HepG2 (cell line): Measurements from ENCODE around the gene MAGI1. TPM values are rescaled to one million over a fixed set of nuclear protein-coding genes. Genes with fewer than 3 reads are reported as not detected.

Experiments used
- ATAC-seq: fragments of 200-7000 bp; cut with Tn5 transposase; 3 replicates; pipeline ENCODE4 v1.9.1; 2020; ENCODE audit warnings: mild to moderate bottlenecking, moderate library complexity
- BruUV-seq: library from RNA; stranded (reverse); fragments of 400-500 nt; replicated peaks from 2 replicates; lab custom pipeline; 2021; lab: Mats Ljungman, UMichigan
- CTCF ChIA-PET: fragments of 300-600 bp; formaldehyde crosslinking; extraction: SDS; loops from one replicate; lab custom pipeline; 2021; ENCODE audit warnings: low total read pairs, inconsistent platforms, low intra/inter-chr PET ratio; lab: Yijun Ruan, JAX
- POLR2A ChIA-PET: fragments of 350-600 bp; sonication (Branson Sonifier 250); formaldehyde crosslinking; loops from one replicate; lab custom pipeline; 2020; ENCODE audit warnings: antibody characterized with exemption, inconsistent platforms; lab: Yijun Ruan, JAX
- DNase-seq: peaks from one replicate; pipeline ENCODE4 v3.0.0-alpha.2; 2015; ENCODE audit warnings: low spot score
- FAIRE-seq: peaks from 3 replicates; lab custom pipeline; 2011; peaks lifted over from hg19 to GRCh38; lab: Jason Lieb, UNC
- H2AFZ ChIP-seq: one replicate; pipeline ENCODE4 v1.6.1; 2011; ENCODE audit warnings: low read length, inconsistent platforms
- H3K27ac ChIP-seq: fragments of 300-600 bp; 3 replicates; pipeline ENCODE4 v1.8.0; 2011; ENCODE audit warnings: mixed run types, mild to moderate bottlenecking, mixed read lengths, low read length, inconsistent platforms; ENCODE audit not compliant: insufficient read depth; ENCODE audit errors: extremely low read length
- H3K27me3 ChIP-seq, 2 experiments: fragments of 200-600 bp in 1 of 2; 2 replicates in 1 of 2; 3 replicates in 1 of 2; pipeline versions ENCODE4 v1.6.0 to v1.8.0; 2011; ENCODE audit warnings: low read length in 2 of 2, mild to moderate bottlenecking in 2 of 2, moderate library complexity in 2 of 2, inconsistent platforms in 1 of 2; ENCODE audit not compliant: insufficient read depth in 2 of 2, control insufficient read depth in 1 of 2
- H3K36me3 ChIP-seq, 2 experiments: fragments of 200-600 bp in 1 of 2; replicated peaks in 1 of 2; 2 replicates in 1 of 2; 3 replicates in 1 of 2; pipeline versions ENCODE4 v1.5.1 to v1.8.0; 2011; ENCODE audit warnings: low read length in 2 of 2, inconsistent platforms in 1 of 2; ENCODE audit not compliant: insufficient read depth in 2 of 2, control insufficient read depth in 1 of 2
- H3K4me1 ChIP-seq: 2 replicates; pipeline ENCODE4 v1.5.1; 2012; ENCODE audit warnings: low read length, inconsistent platforms; ENCODE audit not compliant: insufficient read depth
- H3K4me2 ChIP-seq: 2 replicates; pipeline ENCODE4 v1.6.0; 2011; ENCODE audit warnings: low read depth, low read length, inconsistent platforms
- H3K4me3 ChIP-seq, 3 experiments: fragments of 200-600 bp in 1 of 3; sonication (generic), shearing (Covaris generic) in 1 of 3; replicated peaks in 1 of 3; 2 replicates each; pipeline ENCODE4 v1.5.1; 2011 to 2016; ENCODE audit warnings: low read length in 3 of 3, inconsistent platforms in 2 of 3, low read depth in 2 of 3, mild to moderate bottlenecking in 2 of 3, control low read depth in 1 of 3, mixed read lengths in 1 of 3; ENCODE audit not compliant: insufficient read depth in 1 of 3
- H3K79me2 ChIP-seq: one replicate; pipeline ENCODE4 v1.6.1; 2011; ENCODE audit warnings: low read length, inconsistent platforms; ENCODE audit not compliant: insufficient read depth
- H3K9ac ChIP-seq: 2 replicates; pipeline ENCODE4 v1.6.0; 2011; ENCODE audit warnings: mild to moderate bottlenecking, low read depth, low read length, inconsistent platforms; ENCODE audit not compliant: insufficient read depth
- H3K9me3 ChIP-seq: 2 replicates; pipeline ENCODE4 v1.5.1; 2012; ENCODE audit warnings: mild to moderate bottlenecking, low read length
- H4K20me1 ChIP-seq: 2 replicates; pipeline ENCODE4 v1.6.0; 2011; ENCODE audit warnings: inconsistent platforms, mild to moderate bottlenecking, low read length, moderate library complexity; ENCODE audit not compliant: insufficient read depth
- AHR ChIP-seq: IDR thresholded peaks from 2 replicates; pipeline ENCODE4 v1.6.1; 2018; ENCODE audit warnings: missing genetic modification reagents, missing compliant biosample characterization
- ATRX ChIP-seq: sonication (generic); formaldehyde crosslinking; IDR thresholded peaks from 2 replicates; pipeline ENCODE4 v1.4.0; 2020; ENCODE audit warnings: missing genetic modification reagents, borderline replicate concordance
- BRCA1 ChIP-seq: sonication (generic); formaldehyde crosslinking; IDR thresholded peaks from 2 replicates; pipeline ENCODE4 v1.4.0; 2020; ENCODE audit warnings: missing genetic modification reagents
- DNMT3B ChIP-seq: conservative IDR thresholded peaks from 2 replicates; pipeline ENCODE4 v1.6.1; 2016; ENCODE audit warnings: missing biosample characterization, control low read depth
- ELF1 ChIP-seq: sonication (generic); formaldehyde crosslinking; IDR thresholded peaks from 2 replicates; pipeline ENCODE4 v1.4.0; 2020; ENCODE audit warnings: missing genetic modification reagents
- ETV5 ChIP-seq: IDR thresholded peaks from 2 replicates; pipeline ENCODE4 v1.6.1; 2018; ENCODE audit warnings: missing biosample characterization, missing genetic modification reagents, inconsistent platforms, borderline replicate concordance
- EZH2 ChIP-seq: conservative IDR thresholded peaks from 2 replicates; pipeline ENCODE4 v1.6.1; 2012; ENCODE audit warnings: mild to moderate bottlenecking, low read depth, low read length, moderate library complexity
- JUN ChIP-seq: sonication (generic); formaldehyde crosslinking; IDR thresholded peaks from 2 replicates; pipeline ENCODE4 v1.4.0; 2020; ENCODE audit warnings: mild to moderate bottlenecking, missing genetic modification reagents
- NFIB ChIP-seq: sonication (generic); formaldehyde crosslinking; IDR thresholded peaks from 2 replicates; pipeline ENCODE4 v1.9.0; 2021; ENCODE audit warnings: missing genetic modification reagents, mild to moderate bottlenecking, borderline replicate concordance
- RFX3 ChIP-seq: IDR thresholded peaks from 2 replicates; pipeline ENCODE4 v1.6.1; 2016; ENCODE audit warnings: missing biosample characterization, missing genetic modification reagents
- TOPORS ChIP-seq: sonication (generic); formaldehyde crosslinking; IDR thresholded peaks from 2 replicates; pipeline ENCODE4 v1.8.0; 2023; ENCODE audit warnings: mild to moderate bottlenecking, missing genetic modification reagents
- ZBTB1 ChIP-seq: sonication (generic); formaldehyde crosslinking; IDR thresholded peaks from 2 replicates; pipeline ENCODE4 v1.4.0; 2020; ENCODE audit warnings: missing genetic modification reagents, borderline replicate concordance
- ZNF207 ChIP-seq: fragments of 450-650 bp; IDR thresholded peaks from 2 replicates; pipeline ENCODE4 v1.6.1; 2016; ENCODE audit warnings: antibody characterized with exemption, borderline replicate concordance
- ZNF296 ChIP-seq: sonication (generic); formaldehyde crosslinking; conservative IDR thresholded peaks from 2 replicates; pipeline ENCODE4 v1.5.0; 2020; ENCODE audit warnings: mild to moderate bottlenecking, missing genetic modification reagents
- ZNF501 ChIP-seq: sonication (generic); formaldehyde crosslinking; IDR thresholded peaks from 2 replicates; pipeline ENCODE4 v1.5.1; 2020; ENCODE audit warnings: mild to moderate bottlenecking, moderate library complexity, missing genetic modification reagents
- ZNF672 ChIP-seq: sonication (generic); formaldehyde crosslinking; IDR thresholded peaks from 2 replicates; pipeline ENCODE4 v1.8.1; 2022; ENCODE audit warnings: missing genetic modification reagents
- ZNF883 ChIP-seq: sonication (generic); formaldehyde crosslinking; IDR thresholded peaks from 2 replicates; pipeline ENCODE4 v1.5.1; 2020; ENCODE audit warnings: mild to moderate bottlenecking, missing genetic modification reagents; ENCODE audit errors: not compliant biosample characterization
- ZSCAN25 ChIP-seq: sonication (generic); formaldehyde crosslinking; IDR thresholded peaks from 2 replicates; pipeline ENCODE4 v1.8.0; 2022; ENCODE audit warnings: mild to moderate bottlenecking, missing genetic modification reagents
- WGBS: methylation state at CpG from one replicate; pipeline ENCODE4 v1.1.6; 2017; ENCODE audit warnings: low lambda C conversion rate; 5-methylcytosine and 5-hydroxymethylcytosine counted together
- in situ Hi-C: cut with HindIII; loops from 2 replicates; pipeline ENCODE4 v1.10.0; 2017; ENCODE audit warnings: low pct_unique_long_range_greater_than_20kb; ENCODE audit not compliant: extremely low pct_ligation_motif_present
- intact Hi-C: fragments of 100-400 bp; cut with micrococcal nuclease; formaldehyde crosslinking; loops from one replicate; pipeline ENCODE4 v1.10.0; 2022; ENCODE audit not compliant: unreplicated experiment
- polyA plus RNA-seq, 8 experiments: library from polyadenylated mRNA; depleted of rRNA in 3 of 8; stranded (reverse) in 7 of 8; unstranded in 1 of 8; fragments of >200 nt; fragmentation: Illumina TruSeq in 4 of 8; extraction: Trizol in 4 of 8; gene quantifications; 2 replicates each; pipeline versions ENCODE4 v1.2.1 to v1.2.3, GENCODE V29; 2011 to 2016; ENCODE audit warnings: low read depth in 4 of 8, missing spikeins in 1 of 8, mixed read lengths in 1 of 8; ENCODE audit not compliant: insufficient read depth in 1 of 8
- total RNA-seq, 5 experiments: library from RNA; depleted of rRNA; stranded (reverse); fragments of >200 nt; fragmentation: Illumina TruSeq; extraction: Trizol; gene quantifications; 2 replicates each; pipeline ENCODE4 v1.2.3, GENCODE V29; 2016; ENCODE audit warnings: low read depth in 1 of 5
- TF ChIP-seq, protein P1 (sequence below): sonication (generic); formaldehyde crosslinking; IDR thresholded peaks from 2 replicates; pipeline ENCODE4 v1.5.0; 2020; ENCODE audit warnings: missing genetic modification reagents, mild to moderate bottlenecking, borderline replicate concordance
- TF ChIP-seq, protein P2 (sequence below): sonication (generic); formaldehyde crosslinking; IDR thresholded peaks from 2 replicates; pipeline ENCODE4 v1.4.0; 2020; ENCODE audit warnings: mild to moderate bottlenecking, missing genetic modification reagents

The MAGI1 gene
- total and polyA plus RNA-seq, 2 of the 13 experiments (the other 11 are each of a cell fraction or from before 2014, with no cell fraction given), result 22.2 to 26.0 TPM

DNA sequence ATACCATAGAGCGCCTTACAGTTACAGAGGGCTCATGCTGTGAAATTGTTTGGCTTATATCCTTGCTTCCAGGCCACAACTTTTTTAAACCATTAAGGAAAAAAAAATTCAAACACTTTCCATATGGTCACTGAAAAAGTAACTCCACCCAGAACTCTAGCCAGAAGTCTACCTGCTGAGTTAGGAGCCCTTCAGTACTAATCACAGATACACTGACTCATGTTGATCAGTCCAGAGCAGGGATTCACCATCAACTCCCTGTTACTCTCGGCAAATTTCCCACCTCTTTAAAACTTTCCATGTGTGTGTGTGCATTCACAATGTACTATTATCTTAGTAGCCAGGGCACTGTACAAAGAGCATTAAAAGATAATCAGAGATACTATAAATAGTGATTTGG lies 372.8 kb downstream of the MAGI1 start (continued):
- TF ChIP-seq ELF1 (CRISPR knock-in tag), result no peak
- no peak for TF ChIP-seq DNMT3B (CRISPR knock-in tag)

DNA sequence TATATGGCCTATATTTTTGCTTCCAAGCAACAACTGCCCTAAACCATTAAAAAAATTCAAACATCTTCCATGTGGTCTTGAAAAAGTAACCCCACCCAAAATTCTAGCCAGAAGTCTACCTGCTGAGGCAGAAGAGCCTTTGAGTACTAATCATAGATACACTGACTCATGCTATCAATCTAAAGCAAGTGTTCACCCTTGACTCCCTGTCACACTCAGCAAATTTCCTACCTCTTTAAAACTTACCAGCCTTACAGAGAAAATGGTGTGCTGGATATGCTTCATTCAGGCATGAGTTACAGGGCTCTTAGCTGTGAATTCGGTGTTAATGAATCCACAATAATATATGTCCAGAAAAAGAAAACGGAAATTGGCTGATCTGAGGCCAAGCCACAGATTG lies 373.8 kb downstream of the MAGI1 start:
- intact Hi-C loops (no loop called here), in situ Hi-C loops (no loop called here)
- no TSS peak for BruUV-seq
- H3K27me3 ChIP-seq, result no peaks in the 10 kb centered on the region
- ATAC-seq, result no peak
- no peaks in the 10 kb centered on the region for H3K79me2 ChIP-seq
- CTCF ChIA-PET, result no interaction called here
- no peak overlapping the region for H3K4me3 ChIP-seq
- H3K4me1 ChIP-seq, result peaks cover 27% of the 10 kb centered on the region
- no peak overlapping the region for H3K9ac ChIP-seq
- peaks cover 22% of the 10 kb centered on the region for H4K20me1 ChIP-seq
- H3K4me2 ChIP-seq, result no peak overlapping the region
- no peak overlapping the region for H2AFZ ChIP-seq
- no peak overlapping the region for H3K27ac ChIP-seq
- TF ChIP-seq ZNF672 (CRISPR knock-in tag) (no peak), AHR (CRISPR knock-in tag) (no peak), ATRX (CRISPR knock-in tag) (no peak), EZH2 (no peak), ZNF883 (CRISPR knock-in tag) (no peak), ZNF296 (CRISPR knock-in tag) (no peak), NFIB (no peak), TOPORS (CRISPR knock-in tag) (no peak), ZNF207 (no peak), ZSCAN25 (CRISPR knock-in tag) (no peak), BRCA1 (CRISPR knock-in tag) (no peak), ETV5 (CRISPR knock-in tag) (no peak), ZNF501 (CRISPR knock-in tag) (no peak), JUN (CRISPR knock-in tag) (no peak), RFX3 (CRISPR knock-in tag) (no peak), ZBTB1 (CRISPR knock-in tag) (no peak)
- TF ChIP-seq, protein P1, sequence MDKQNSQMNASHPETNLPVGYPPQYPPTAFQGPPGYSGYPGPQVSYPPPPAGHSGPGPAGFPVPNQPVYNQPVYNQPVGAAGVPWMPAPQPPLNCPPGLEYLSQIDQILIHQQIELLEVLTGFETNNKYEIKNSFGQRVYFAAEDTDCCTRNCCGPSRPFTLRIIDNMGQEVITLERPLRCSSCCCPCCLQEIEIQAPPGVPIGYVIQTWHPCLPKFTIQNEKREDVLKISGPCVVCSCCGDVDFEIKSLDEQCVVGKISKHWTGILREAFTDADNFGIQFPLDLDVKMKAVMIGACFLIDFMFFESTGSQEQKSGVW (CRISPR knock-in tag), result no peak
- TF ChIP-seq, protein P2, sequence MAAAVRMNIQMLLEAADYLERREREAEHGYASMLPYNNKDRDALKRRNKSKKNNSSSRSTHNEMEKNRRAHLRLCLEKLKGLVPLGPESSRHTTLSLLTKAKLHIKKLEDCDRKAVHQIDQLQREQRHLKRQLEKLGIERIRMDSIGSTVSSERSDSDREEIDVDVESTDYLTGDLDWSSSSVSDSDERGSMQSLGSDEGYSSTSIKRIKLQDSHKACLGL (CRISPR knock-in tag), result no peak
- TF ChIP-seq, all 625 proteins: peak for 0
- 100% methylated on average over 2 of the region's 2 CpGs for WGBS
- FAIRE-seq (no peak), DNase-seq (no peak)
- POLR2A ChIA-PET, result no interaction called here
- no peaks in the 10 kb centered on the region for H3K36me3 ChIP-seq
- no peaks in the 10 kb centered on the region for H3K9me3 ChIP-seq
